Stimulated activated CD4-positive, alpha-beta T cell treated with anti-CD3 and anti-CD28 coated beads, Interleukin-2, amount 100 ng/mL, for 4 hours (primary cell): ENCODE results near the gene SEMA4G.

ENCODE experiments used
- DNase-seq: peaks from one replicate; pipeline ENCODE4 v3.0.0-alpha.2; 2020; ENCODE audit warnings: low read depth

Gene SEMA4G

GRCh38 chr10:100969187-100970075, at the start of gene SEMA4G:
Gene SEMA4G, plus strand, starts transcription at chr10:100969504. Its CDS starts 3,409 bp downstream, at chr10:100972913.
- DNase-seq = no peak

GRCh38 chr10:100923580-100923979, 45.7 kb upstream of the SEMA4G start:
- DNase-seq = no peak

GRCh38 chr10:100927266-100927665, 42.0 kb upstream of the SEMA4G start:
- DNase-seq = no peak

GRCh38 chr10:100928039-100928438, 41.3 kb upstream of the SEMA4G start:
- DNase-seq = no peak

GRCh38 chr10:100930368-100930767, 38.9 kb upstream of the SEMA4G start:
- DNase-seq = no peak

GRCh38 chr10:100934084-100934659, 35.1 kb upstream of the SEMA4G start:
- no peak for DNase-seq

GRCh38 chr10:100939763-100940344, 29.4 kb upstream of the SEMA4G start:
- DNase-seq = no peak

GRCh38 chr10:100942229-100942628, 27.1 kb upstream of the SEMA4G start:
- DNase-seq = no peak

GRCh38 chr10:100943508-100943907, 25.8 kb upstream of the SEMA4G start:
- no peak for DNase-seq

GRCh38 chr10:100945754-100946153, 23.6 kb upstream of the SEMA4G start:
- no peak for DNase-seq

- no peak for DNase-seq
These were observed 20.4 kb upstream of the SEMA4G start for GRCh38 chr10:100948916-100949315.

- DNase-seq = no peak
These were observed 9.1 kb upstream of the SEMA4G start for GRCh38 chr10:100960251-100960650.

GRCh38 chr10:100962351-100963080, 6.8 kb upstream of the SEMA4G start:
- no peak for DNase-seq

- DNase-seq = no peak
These were observed 5.5 kb upstream of the SEMA4G start for GRCh38 chr10:100963826-100964225.

GRCh38 chr10:100965820-100966219, 3.5 kb upstream of the SEMA4G start:
- no peak for DNase-seq

GRCh38 chr10:100966887-100967286, 2.4 kb upstream of the SEMA4G start:
- DNase-seq = no peak

GRCh38 chr10:100967332-100967731, 2.0 kb upstream of the SEMA4G start:
- DNase-seq = no peak

GRCh38 chr10:100968062-100968736, 1.1 kb upstream of the SEMA4G start:
- DNase-seq = no peak

- DNase-seq = no peak
These were observed 479 bp upstream of the SEMA4G start for GRCh38 chr10:100968863-100969186.

- no peak for DNase-seq
These were observed 991 bp downstream of the SEMA4G start for GRCh38 chr10:100970076-100970913.
